GM21390 (cell line): ENCODE results near the gene CAMK2D.

Experiments
- ATAC-seq: cut with Tn5 transposase; IDR thresholded peaks from one replicate; pipeline ENCODE4 v1.9.1; 2021; ENCODE audit not compliant: unreplicated experiment

Gene CAMK2D

GRCh38 chr4:113450295-113451080 lies 311.1 kb downstream of the CAMK2D start:
- no peak for ATAC-seq

- ATAC-seq: no peak
These were observed 312.0 kb downstream of the CAMK2D start for GRCh38 chr4:113449410-113449974.

GRCh38 chr4:113447769-113448168 lies 313.8 kb downstream of the CAMK2D start:
- no peak for ATAC-seq

- ATAC-seq: no peak
These were observed 314.5 kb downstream of the CAMK2D start for GRCh38 chr4:113447061-113447460.

GRCh38 chr4:113446019-113446418 lies 315.5 kb downstream of the CAMK2D start:
- ATAC-seq: no peak

GRCh38 chr4:113445286-113445685 lies 316.3 kb downstream of the CAMK2D start:
- no peak for ATAC-seq

- ATAC-seq: no peak
These were observed 317.2 kb downstream of the CAMK2D start for GRCh38 chr4:113444386-113444785.

DNA sequence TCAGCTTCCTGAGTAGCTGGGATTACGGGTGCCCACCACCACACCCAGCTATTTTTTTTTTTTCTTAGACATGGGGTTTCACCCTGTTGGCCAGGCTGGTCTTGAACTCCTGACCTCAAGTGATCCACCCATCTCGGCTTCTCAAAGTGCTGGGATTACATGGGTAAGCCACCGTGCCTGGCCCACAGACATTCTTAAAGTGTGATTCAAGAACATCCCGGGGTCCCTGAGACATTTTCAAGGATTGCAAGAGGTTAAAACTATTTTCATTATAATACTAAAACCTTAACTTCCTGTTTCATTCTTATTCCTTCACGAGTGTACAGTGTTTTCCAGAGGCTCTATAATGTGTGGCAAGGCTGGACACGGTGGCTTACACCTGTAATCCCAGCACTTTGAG lies 318.7 kb downstream of the CAMK2D start:
- ATAC-seq: no peak

DNA sequence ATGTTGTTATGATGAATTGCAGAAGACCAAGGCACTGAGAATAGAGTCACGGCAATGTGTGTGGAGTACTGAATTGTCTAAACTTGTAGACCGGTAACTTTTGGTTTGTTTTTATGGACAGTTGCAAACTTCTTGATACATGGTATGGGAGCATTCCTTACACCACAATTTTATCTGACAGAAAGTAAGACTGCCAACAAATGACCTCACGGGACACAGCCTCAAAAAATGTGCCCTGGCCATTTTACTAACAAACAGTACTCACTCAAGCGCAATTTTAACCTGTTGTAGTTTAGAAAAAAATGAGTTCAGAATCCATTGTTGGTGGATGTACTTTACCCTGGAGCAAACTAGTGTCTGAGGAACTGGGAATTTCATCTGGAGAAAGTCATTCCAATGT lies 321.2 kb downstream of the CAMK2D start:
- no peak for ATAC-seq

DNA sequence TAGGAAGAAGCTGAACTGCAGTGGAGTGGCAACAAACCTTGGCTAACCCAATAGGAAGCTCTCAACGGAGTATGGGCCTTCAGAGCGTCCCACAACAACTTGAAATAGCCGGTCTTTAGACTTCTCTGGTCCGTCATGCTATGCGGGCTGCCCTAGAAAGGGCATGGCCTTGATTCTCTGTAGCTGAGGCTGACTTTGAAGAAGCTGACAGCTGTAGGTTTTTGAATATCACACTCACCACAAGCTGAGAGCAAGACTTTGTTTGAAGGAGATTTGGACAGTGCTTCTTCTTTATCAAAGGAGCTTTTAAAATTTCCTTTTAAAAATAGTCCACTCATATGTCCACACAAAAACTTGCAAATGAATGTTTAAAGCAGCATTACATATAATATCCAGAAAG lies 322.9 kb downstream of the CAMK2D start:
- ATAC-seq: no peak

GRCh38 chr4:113437129-113437528 lies 324.4 kb downstream of the CAMK2D start:
- ATAC-seq: no peak

- ATAC-seq: no peak
These were observed 325.2 kb downstream of the CAMK2D start for GRCh38 chr4:113436360-113436759.

DNA sequence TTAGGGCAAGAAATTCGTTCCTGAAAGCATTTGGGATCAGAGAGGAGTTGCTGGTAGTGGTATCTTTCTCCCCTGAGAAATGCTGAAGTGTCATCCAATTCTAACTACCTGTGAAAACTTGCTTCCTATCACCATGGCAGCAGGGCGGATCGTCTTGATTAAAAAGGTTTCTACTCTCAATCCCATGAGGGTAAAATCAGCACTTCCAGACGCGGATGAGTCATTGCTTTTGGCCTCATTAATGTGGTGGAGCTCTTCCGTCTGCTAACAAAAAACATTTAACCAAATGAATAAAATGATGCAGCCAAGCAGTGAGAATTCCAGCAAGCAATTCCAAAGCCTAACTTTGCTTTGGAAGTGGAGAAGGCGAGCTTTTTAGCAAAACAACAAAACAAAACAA lies 325.6 kb downstream of the CAMK2D start:
- ATAC-seq: no peak

GRCh38 chr4:113434247-113434587 lies 327.3 kb downstream of the CAMK2D start:
- no peak for ATAC-seq

DNA sequence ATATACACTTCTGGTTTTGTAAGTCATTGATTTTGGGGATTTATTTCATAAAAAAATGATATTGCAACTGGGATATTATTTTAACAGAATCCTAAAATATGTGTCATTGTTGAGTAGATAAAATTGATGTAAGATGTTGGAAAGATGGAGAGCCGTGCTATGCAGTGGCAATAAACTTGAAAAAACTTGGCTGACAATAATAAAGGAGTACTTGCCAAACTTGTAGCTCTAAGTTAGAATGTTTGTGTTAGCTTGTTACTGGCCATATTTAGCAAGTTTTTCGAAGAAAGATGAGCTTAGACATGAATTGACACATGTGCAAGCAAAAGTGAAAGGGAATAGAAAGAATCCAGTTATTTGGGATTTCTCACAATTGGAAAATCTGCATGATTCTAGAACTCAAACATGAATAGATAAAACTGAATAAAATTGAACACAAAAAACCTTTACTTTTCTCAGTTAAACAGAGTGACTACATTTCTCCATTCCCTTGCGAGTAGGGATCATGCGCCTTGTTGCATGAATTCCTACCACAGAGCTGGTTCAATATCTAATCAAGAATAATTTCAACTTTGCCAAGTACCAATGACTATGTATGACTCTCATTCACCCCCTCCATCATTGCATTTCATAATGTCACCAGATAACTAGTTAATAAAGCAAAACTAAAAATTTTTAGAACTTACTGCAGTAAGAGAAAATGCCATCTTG lies 327.8 kb downstream of the CAMK2D start:
- ATAC-seq: no peak

- ATAC-seq: no peak
These were observed 328.4 kb downstream of the CAMK2D start for GRCh38 chr4:113433116-113433515.

DNA sequence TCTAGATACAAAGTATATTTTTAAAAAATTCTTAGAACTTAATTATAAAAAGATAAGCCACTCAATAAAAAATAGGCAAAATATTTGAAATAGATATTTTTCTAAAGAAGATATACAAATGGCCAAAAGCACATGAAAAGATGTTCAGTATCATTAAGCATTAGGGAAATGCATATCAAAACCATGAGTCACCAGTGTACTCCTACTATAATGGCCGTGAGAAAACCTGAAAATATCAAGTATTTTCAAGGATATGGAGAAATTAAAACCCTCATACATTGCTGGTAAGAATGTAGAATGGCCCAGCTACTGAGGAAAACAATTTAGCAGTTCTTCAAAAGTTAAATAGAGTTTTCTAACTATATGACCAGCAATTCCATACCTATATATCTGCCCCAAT lies 337.9 kb downstream of the CAMK2D start:
- ATAC-seq: no peak

DNA sequence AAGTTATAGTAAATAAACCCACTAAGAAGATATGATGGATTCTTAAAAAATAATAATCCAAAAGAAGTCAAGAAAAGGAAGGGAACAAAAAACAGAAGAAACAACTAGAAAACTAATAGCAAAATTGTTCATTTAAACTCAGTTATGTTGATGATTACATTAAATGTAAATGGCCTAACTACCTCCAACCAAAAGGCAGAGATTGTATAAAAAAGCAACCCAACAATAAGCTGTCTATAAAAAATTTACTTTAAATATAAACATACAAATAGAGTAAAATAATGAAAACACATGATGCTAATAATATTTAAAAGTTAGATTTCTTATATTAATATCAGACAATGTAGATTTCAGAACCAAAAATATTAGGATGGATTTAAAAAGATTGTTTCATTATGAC lies 340.6 kb downstream of the CAMK2D start:
- no peak for ATAC-seq

- no peak for ATAC-seq
These were observed 341.9 kb downstream of the CAMK2D start for GRCh38 chr4:113419631-113420030.

GRCh38 chr4:113411496-113411938 lies 350.0 kb downstream of the CAMK2D start:
- ATAC-seq: no peak

DNA sequence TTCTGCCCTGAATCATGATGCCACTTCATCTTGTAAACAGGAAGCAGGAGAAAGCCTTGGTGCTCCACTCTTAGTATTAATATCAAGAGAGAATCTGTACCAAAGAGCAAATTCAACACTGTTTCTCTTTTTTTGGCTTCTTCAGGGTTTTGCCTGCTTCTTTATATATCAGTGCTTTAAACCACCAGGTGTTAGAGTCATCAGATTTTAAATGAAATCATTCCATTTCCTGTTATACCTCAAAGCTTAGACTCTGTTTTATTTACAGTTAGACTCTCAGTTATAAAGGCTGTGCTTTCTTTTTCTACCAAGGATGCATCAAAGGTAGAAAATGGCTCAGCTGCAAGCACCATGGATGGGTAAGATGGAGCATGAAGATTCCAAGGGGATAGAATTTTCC lies 350.9 kb downstream of the CAMK2D start:
- no peak for ATAC-seq

- ATAC-seq: no peak
These were observed 352.4 kb downstream of the CAMK2D start for GRCh38 chr4:113409181-113409580.
